ENCODE data around the gene MICU1.

DNA sequence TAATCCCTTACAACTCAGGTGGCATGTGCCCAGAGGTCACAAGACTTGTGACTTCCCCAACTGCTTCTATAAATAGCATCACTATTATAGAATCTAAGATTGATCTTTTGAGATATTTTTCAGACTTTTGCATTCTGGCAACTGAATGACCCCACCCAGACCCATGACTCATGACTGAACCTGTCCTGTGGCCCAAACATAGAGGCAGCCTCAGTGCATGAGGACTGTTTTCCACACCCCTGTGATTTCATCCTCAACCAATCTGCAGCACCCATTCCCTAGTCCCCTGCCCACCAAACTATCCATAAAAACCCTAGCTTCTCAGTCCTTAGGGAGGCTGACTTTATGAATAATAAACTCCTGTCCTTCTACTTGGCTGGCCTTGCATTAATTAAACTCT is 84.5 kb downstream of the MICU1 start:
- no peak for TF ChIP-seq POLR2A (IDR thresholded peaks at IDR 0.05)
- TF ChIP-seq, protein P1, sequence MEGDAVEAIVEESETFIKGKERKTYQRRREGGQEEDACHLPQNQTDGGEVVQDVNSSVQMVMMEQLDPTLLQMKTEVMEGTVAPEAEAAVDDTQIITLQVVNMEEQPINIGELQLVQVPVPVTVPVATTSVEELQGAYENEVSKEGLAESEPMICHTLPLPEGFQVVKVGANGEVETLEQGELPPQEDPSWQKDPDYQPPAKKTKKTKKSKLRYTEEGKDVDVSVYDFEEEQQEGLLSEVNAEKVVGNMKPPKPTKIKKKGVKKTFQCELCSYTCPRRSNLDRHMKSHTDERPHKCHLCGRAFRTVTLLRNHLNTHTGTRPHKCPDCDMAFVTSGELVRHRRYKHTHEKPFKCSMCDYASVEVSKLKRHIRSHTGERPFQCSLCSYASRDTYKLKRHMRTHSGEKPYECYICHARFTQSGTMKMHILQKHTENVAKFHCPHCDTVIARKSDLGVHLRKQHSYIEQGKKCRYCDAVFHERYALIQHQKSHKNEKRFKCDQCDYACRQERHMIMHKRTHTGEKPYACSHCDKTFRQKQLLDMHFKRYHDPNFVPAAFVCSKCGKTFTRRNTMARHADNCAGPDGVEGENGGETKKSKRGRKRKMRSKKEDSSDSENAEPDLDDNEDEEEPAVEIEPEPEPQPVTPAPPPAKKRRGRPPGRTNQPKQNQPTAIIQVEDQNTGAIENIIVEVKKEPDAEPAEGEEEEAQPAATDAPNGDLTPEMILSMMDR (IDR thresholded peaks at IDR 0.05): no peak
